CD4-positive, CD25-positive, alpha-beta regulatory T cell (primary cell): ENCODE measurements around the gene FAM222B. TPM values are rescaled to one million over a fixed set of nuclear protein-coding genes. Genes with fewer than 3 reads are reported as not detected.

Experiments used
- ATAC-seq, 2 donors: fragments of 150-1000 bp; cut with Tn5 transposase; one replicate each; pipeline ENCODE4 v1.10.0; 2021; ENCODE audit warnings: low read depth in 2 of 2, moderate number of reproducible peaks in 2 of 2, moderate library complexity in 1 of 2
- DNase-seq, 3 donors: peaks; one replicate each; pipeline versions ENCODE4 v3.0.0 to v3.0.0-alpha.2; 2012 to 2022; ENCODE audit warnings: mixed read lengths in 1 of 3
- H3K27ac ChIP-seq: one replicate; pipeline ENCODE4 v1.7.0; 2013; ENCODE audit warnings: mild to moderate bottlenecking, low read length; ENCODE audit not compliant: insufficient read depth, poor library complexity, severe bottlenecking
- H3K27me3 ChIP-seq: one replicate; pipeline ENCODE4 v1.7.0; 2013; ENCODE audit warnings: low read length; ENCODE audit not compliant: control insufficient read depth, insufficient read depth
- H3K36me3 ChIP-seq: one replicate; pipeline ENCODE4 v1.7.0; 2013; ENCODE audit warnings: mild to moderate bottlenecking, low read length, moderate library complexity; ENCODE audit not compliant: control insufficient read depth, insufficient read depth
- H3K4me1 ChIP-seq: 2 replicates; pipeline ENCODE4 v1.7.0; 2013; ENCODE audit warnings: mild to moderate bottlenecking, low read length; ENCODE audit not compliant: insufficient read depth, control insufficient read depth, poor library complexity, severe bottlenecking
- H3K4me3 ChIP-seq: one replicate; pipeline ENCODE4 v1.7.0; 2013; ENCODE audit warnings: low read depth, mild to moderate bottlenecking, low read length, moderate library complexity
- H3K9me3 ChIP-seq, 2 experiments: 1 replicate in 1 of 2; 2 replicates in 1 of 2; pipeline ENCODE4 v1.7.0; 2013; ENCODE audit warnings: low read length in 2 of 2, mild to moderate bottlenecking in 1 of 2, moderate library complexity in 1 of 2; ENCODE audit not compliant: control insufficient read depth in 2 of 2
- H3K27ac Mint-ChIP-seq, 3 donors: one replicate each; pipeline ENCODE4 v1.8.0; 2020 to 2022; ENCODE audit warnings: mild to moderate bottlenecking in 3 of 3, mixed read lengths in 3 of 3, moderate library complexity in 2 of 3
- H3K27me3 Mint-ChIP-seq: one replicate; pipeline ENCODE4 v1.8.0; 2022; ENCODE audit warnings: mild to moderate bottlenecking, mixed read lengths
- H3K36me3 Mint-ChIP-seq: one replicate; pipeline ENCODE4 v1.8.0; 2020; ENCODE audit warnings: mixed read lengths
- H3K4me1 Mint-ChIP-seq, 4 donors: one replicate each; pipeline ENCODE4 v1.8.0; 2020 to 2022; ENCODE audit warnings: mixed read lengths in 4 of 4, mild to moderate bottlenecking in 1 of 4
- H3K4me3 Mint-ChIP-seq, 4 donors: one replicate each; pipeline ENCODE4 v1.8.0; 2020 to 2022; ENCODE audit warnings: mild to moderate bottlenecking in 4 of 4, mixed read lengths in 4 of 4, moderate library complexity in 3 of 4
- H3K9me3 Mint-ChIP-seq, 7 donors: one replicate each; pipeline ENCODE4 v1.8.0; 2020 to 2022; ENCODE audit warnings: mixed read lengths in 7 of 7, mild to moderate bottlenecking in 3 of 7, moderate library complexity in 2 of 7
- polyA plus RNA-seq, 4 donors: library from polyadenylated mRNA; unstranded; fragments of 300-500 nt; fragmentation: Illumina TruSeq; gene quantifications; one replicate each; pipeline ENCODE4 v1.2.3, GENCODE V29; 2021
- total RNA-seq: library from RNA; stranded (reverse); gene quantifications from one replicate; pipeline ENCODE4 v1.2.3, GENCODE V29; 2022

FAM222B gene
- total and polyA plus RNA-seq, 5 donors from 2014 or later: 4.4 to 23.4 (median 12.4) TPM

DNA sequence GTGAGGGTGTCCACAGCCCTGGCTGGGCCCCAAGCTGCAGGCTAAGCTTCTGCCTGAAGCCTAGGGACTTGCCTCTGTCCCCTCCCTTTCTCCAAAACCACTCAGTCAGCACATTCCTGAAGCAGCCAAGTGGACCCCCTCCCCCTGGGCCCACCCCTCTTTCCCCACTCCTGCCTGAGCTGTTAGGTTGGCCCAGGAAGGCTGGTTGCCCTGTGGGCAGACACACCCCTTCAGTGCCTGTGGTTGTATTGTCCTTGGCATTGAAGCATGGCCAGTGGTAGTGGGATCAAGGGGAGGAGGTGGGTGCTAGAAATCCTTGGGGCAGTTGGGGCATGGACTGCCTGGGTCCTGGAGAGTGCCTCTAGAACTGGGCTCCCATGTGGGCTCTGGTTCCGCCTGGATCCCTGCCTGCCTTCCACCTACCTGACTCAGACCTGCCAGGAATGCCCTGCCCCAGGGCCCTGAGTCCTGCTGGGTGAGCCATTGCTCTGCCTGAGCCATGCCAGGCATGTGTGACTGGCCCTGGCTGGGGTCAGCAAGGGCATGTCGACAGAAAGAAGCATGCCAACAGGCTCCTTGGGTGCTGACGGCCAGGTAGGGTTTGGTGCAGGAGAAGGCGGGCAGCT is 96.7 kb downstream of the FAM222B start:
- Histone ChIP-seq H3K4me1 (peaks cover 38% of the 10 kb centered on the region), H3K27me3 (no peaks in the 10 kb centered on the region), H3K9me3 (no peaks in the 10 kb centered on the region), H3K36me3 (peaks cover 14% of the 10 kb centered on the region), H3K27ac (peak overlapping the region; percentile 92), H3K4me3 (no peak overlapping the region)
- ATAC-seq (no peak), DNase-seq (no peak)
- H3K36me3 Mint-ChIP-seq: no peaks in the 10 kb centered on the region
- H3K9me3 Mint-ChIP-seq: no peaks in the 10 kb centered on the region
- no peaks in the 10 kb centered on the region for H3K27me3 Mint-ChIP-seq
- H3K4me1 Mint-ChIP-seq: peaks cover 0 to 36% (median 7%) of the 10 kb centered on the region in 4 donors
- H3K4me3 Mint-ChIP-seq: peak overlapping the region; percentile 90 to 97 (median 93)
- H3K27ac Mint-ChIP-seq: peak overlapping the region; percentile 69 to 91 (median 74)

GRCh38 chr17:28744972-28745785 is 97.4 kb downstream of the FAM222B start:
- H3K4me3 ChIP-seq: peak overlapping the region; percentile 89
- DNase-seq: peak in 2 of 3 donors; percentile 33 to 55
- peaks cover 38% of the 10 kb centered on the region for H3K4me1 ChIP-seq
- Mint-ChIP-seq H3K9me3 (no peaks in the 10 kb centered on the region), H3K27ac (peak overlapping the region; percentile 74 to 93 (median 88)), H3K36me3 (no peaks in the 10 kb centered on the region), H3K4me1 (peaks cover 0 to 35% (median 5%) of the 10 kb centered on the region in 4 donors), H3K4me3 (peak overlapping the region; percentile 90 to 97 (median 93)), H3K27me3 (no peaks in the 10 kb centered on the region)
- no peak for ATAC-seq
- no peaks in the 10 kb centered on the region for H3K27me3 ChIP-seq
- peaks cover 14% of the 10 kb centered on the region for H3K36me3 ChIP-seq
- no peaks in the 10 kb centered on the region for H3K9me3 ChIP-seq
- H3K27ac ChIP-seq: peak overlapping the region; percentile 92

DNA sequence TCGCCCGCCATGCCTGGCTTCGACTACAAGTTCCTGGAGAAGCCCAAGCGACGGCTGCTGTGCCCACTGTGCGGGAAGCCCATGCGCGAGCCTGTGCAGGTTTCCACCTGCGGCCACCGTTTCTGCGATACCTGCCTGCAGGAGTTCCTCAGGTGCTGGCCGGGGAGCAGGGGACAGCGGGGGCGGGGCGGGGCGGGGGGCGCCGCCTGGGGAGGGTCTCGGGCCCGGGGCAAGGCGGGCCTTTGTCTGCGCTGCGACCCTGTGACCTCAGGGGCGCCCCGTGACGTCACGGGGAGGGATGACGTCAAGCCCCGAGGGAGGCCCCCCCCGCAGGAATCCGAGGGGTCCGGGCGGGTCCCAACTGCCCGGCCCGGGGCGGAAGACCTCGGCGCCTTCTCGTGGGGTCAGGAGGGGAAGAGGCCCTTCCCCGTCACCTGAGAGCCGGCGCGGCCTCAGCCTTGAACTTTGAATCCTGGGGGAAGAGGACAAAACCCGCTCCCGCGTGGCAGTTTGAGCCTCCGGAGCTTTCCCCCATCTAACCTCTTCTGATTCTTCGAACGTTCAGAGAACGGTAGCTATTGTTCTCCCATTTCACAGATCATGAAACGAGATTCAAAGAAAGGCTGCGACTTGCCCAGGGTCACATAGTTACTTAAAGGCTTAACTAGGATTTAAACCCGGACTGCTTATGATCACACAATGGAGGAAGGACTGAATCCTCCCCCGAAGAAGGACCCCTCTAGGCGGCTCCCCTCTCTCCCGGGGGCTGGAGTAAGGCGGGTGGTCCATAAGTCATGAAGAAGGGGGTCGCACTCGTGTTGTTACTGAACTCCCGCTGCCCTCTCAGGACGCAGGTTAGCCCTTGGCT is 98.3 kb downstream of the FAM222B start:
- peaks cover 14% of the 10 kb centered on the region for H3K36me3 ChIP-seq
- peak overlapping the region; percentile 92 for H3K27ac ChIP-seq
- no peaks in the 10 kb centered on the region for H3K27me3 Mint-ChIP-seq
- peak overlapping the region; percentile 74 to 93 (median 88) for H3K27ac Mint-ChIP-seq
- ATAC-seq (peak; percentile 14 to 20), DNase-seq (peak; percentile 64 to 71 (median 66))
- no peaks in the 10 kb centered on the region for H3K27me3 ChIP-seq
- no peaks in the 10 kb centered on the region for H3K36me3 Mint-ChIP-seq
- peak overlapping the region; percentile 90 to 97 (median 93) for H3K4me3 Mint-ChIP-seq
- no peaks in the 10 kb centered on the region for H3K9me3 Mint-ChIP-seq
- H3K9me3 ChIP-seq: no peaks in the 10 kb centered on the region
- H3K4me3 ChIP-seq: peak overlapping the region; percentile 89
- H3K4me1 ChIP-seq: peaks cover 33% of the 10 kb centered on the region
- peaks cover 0 to 29% (median 3%) of the 10 kb centered on the region in 4 donors for H3K4me1 Mint-ChIP-seq

DNA sequence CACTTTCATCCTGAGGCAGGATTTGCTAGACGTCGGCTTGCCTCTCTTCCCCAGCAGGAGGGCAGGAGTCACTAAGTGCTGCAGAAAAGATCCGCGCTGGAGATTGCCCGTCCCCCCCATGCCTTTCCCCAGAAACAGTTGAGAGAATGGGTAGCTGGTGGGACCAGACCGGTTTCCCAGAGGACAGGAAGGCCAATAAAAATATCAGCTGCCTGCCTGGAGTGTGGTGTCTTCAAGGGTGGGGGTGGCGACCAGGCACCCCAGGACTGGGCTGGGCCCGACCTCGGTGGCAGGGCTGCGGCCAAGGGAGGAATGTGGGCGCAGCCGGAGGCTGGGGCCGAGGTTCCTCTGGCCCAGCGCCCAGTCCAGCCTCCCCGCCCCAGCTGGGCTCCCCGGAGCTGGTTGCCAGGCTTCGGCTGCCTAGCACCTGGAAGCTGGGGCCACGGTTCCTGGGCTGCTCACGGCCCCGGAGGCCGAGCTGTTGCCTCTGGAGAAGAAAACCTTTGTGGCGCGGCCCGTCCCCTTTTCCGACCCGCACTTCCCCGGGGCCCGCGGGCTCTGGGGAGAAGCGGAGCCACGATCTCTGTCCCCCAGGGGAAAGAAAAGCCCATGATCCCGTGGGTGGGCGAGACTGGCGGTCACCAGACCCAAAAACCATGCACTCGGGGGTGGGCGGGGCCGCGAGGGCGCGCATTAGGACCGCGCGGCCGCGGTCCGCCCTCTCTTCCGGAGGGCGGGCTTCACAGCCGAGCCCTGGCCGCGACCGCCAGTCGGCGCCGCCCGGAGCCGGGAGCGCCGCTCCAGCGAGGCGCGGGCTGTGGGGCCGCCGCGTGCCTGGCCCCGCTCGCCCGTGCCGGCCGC is 99.1 kb downstream of the FAM222B start, which contains the start of gene TRAF4:
TRAF4 (plus strand) TSS at position 769 of the 861 bp plus-strand sequence. CDS start 102 bp downstream, outside the sequence.
- no peaks in the 10 kb centered on the region for H3K27me3 ChIP-seq
- H3K4me3 Mint-ChIP-seq: peak within 1 kb of the TSS; percentile 90 to 97 (median 93)
- peaks cover 3 to 32% (median 7%) of the 10 kb centered on the region in 4 donors for H3K4me1 Mint-ChIP-seq
- H3K4me1 ChIP-seq: peaks cover 33% of the 10 kb centered on the region
- H3K27me3 Mint-ChIP-seq: no peaks in the 10 kb centered on the region
- H3K27ac Mint-ChIP-seq: peak within 1 kb of the TSS; percentile 88 to 93 (median 90)
- H3K9me3 Mint-ChIP-seq: no peaks in the 10 kb centered on the region
- H3K27ac ChIP-seq: peak within 1 kb of the TSS; percentile 92
- peaks cover 4% of the 10 kb centered on the region for H3K36me3 Mint-ChIP-seq
- peak; percentile 89 to 90 for ATAC-seq
- H3K9me3 ChIP-seq: no peaks in the 10 kb centered on the region
- peak; percentile 73 to 85 (median 74) for DNase-seq
- H3K4me3 ChIP-seq: peak within 1 kb of the TSS; percentile 89
- H3K36me3 ChIP-seq: peaks cover 9% of the 10 kb centered on the region

DNA sequence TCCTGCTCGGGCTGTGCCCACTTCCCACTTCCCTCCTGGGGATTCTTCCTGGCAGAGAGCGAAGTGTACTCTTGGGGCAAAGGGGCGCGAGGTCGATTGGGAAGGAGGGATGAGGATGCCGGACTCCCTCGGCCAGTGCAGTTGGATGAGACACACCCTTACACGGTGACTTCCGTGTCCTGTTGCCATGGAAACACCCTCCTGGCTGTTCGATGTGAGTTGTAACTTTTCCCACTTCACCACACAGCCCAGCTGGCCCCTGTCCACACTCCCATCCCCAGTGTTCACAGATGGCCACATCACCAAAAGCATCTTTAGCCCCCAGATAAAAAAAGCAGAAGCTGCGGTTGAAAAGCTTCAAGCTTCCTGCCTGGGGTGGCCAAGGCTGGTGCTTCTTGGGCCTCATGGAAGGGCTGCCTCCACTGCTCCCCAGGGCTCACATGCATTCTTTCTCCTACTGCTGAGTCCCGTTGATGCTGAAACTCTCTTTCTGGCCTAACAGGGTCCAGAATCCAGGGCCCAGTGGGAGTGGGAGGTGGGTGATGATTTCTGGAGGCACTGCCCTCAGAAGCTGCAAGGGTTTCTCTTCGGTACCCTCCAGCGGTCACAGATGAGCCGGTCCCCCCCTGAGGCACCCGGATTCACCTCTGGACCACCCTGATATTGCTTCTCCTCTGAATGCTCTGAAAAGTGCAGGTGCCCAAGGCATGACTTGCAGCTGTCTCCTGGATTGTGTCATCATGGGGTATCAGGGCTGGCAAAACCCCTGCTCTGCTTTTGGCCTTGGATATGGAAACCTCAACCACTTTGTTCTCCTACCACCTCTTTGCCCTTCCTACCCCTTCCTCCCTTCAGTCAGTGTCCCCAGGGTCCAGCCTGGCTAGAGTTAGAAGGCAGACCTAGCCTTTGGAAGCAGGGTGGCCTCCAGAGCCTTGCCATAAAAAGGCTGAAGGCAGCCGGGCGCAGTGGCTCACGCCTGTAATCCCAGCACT is 100.9 kb downstream of the FAM222B start:
- no peaks in the 10 kb centered on the region for H3K27me3 ChIP-seq
- Mint-ChIP-seq H3K4me3 (peak overlapping the region in 2 of 4 donors; percentile 15 to 41), H3K27ac (no peak overlapping the region), H3K27me3 (no peaks in the 10 kb centered on the region), H3K36me3 (peaks cover 9% of the 10 kb centered on the region), H3K4me1 (peaks cover 5 to 34% (median 11%) of the 10 kb centered on the region in 4 donors), H3K9me3 (no peaks in the 10 kb centered on the region)
- H3K4me1 ChIP-seq: peaks cover 33% of the 10 kb centered on the region
- ATAC-seq: no peak
- H3K9me3 ChIP-seq: no peaks in the 10 kb centered on the region
- H3K27ac ChIP-seq: no peak overlapping the region
- H3K4me3 ChIP-seq: no peak overlapping the region
- DNase-seq: no peak
- H3K36me3 ChIP-seq: no peaks in the 10 kb centered on the region
